Activated T-helper 9 cell treated with anti-CD3 and anti-CD28 coated beads, Interleukin-2, amount 50 U/mL, for 16 hours (primary cell): ENCODE data around the gene KCNT1.

Source experiments
- DNase-seq: peaks from one replicate; pipeline ENCODE4 v3.0.0-alpha.2; 2020; ENCODE audit warnings: low read depth

KCNT1 gene

GRCh38 chr9:135766251-135766650 lies 64.3 kb downstream of the KCNT1 start:
- DNase-seq, result no peak

- no peak for DNase-seq
Observed at GRCh38 chr9:135766707-135767106, 64.7 kb downstream of the KCNT1 start.

- no peak for DNase-seq
Observed at GRCh38 chr9:135768516-135769218, 66.7 kb downstream of the KCNT1 start.

GRCh38 chr9:135769489-135770202 lies 67.7 kb downstream of the KCNT1 start:
- DNase-seq, result no peak

- no peak for DNase-seq
Observed at GRCh38 chr9:135770203-135770535, 68.2 kb downstream of the KCNT1 start.

- no peak for DNase-seq
Observed at GRCh38 chr9:135770771-135771170, 68.8 kb downstream of the KCNT1 start.

GRCh38 chr9:135771401-135772051 lies 69.5 kb downstream of the KCNT1 start:
- DNase-seq, result no peak

- DNase-seq, result no peak
Observed at GRCh38 chr9:135772056-135772646, 70.2 kb downstream of the KCNT1 start.

- no peak for DNase-seq
Observed at GRCh38 chr9:135772702-135773493, 70.9 kb downstream of the KCNT1 start.

- no peak for DNase-seq
Observed at GRCh38 chr9:135773530-135774238, 71.7 kb downstream of the KCNT1 start.

- no peak for DNase-seq
Observed at GRCh38 chr9:135774239-135774747, 72.3 kb downstream of the KCNT1 start.

- DNase-seq, result no peak
Observed at GRCh38 chr9:135774794-135775525, 73.0 kb downstream of the KCNT1 start.

- no peak for DNase-seq
Observed at GRCh38 chr9:135775911-135776310, 73.9 kb downstream of the KCNT1 start.

GRCh38 chr9:135776893-135777622 lies 75.1 kb downstream of the KCNT1 start:
- no peak for DNase-seq

- no peak for DNase-seq
Observed at GRCh38 chr9:135777623-135778177, 75.7 kb downstream of the KCNT1 start.

- DNase-seq, result no peak
Observed at GRCh38 chr9:135778421-135778820, 76.4 kb downstream of the KCNT1 start.

- no peak for DNase-seq
Observed at GRCh38 chr9:135779571-135779970, 77.6 kb downstream of the KCNT1 start.

- DNase-seq, result no peak
Observed at GRCh38 chr9:135780086-135780485, 78.1 kb downstream of the KCNT1 start.

GRCh38 chr9:135780626-135781025 lies 78.6 kb downstream of the KCNT1 start:
- DNase-seq, result no peak
